GM12891 (cell line): ENCODE data around the gene POLR2J3.
"Not testable (repeated sequence)": the region's sequence is repeated elsewhere in the genome, so short reads cannot be mapped to it uniquely, and the experiment has no call there.

Experiments used
- PAX5 ChIP-seq: IDR thresholded peaks from 2 replicates; pipeline ENCODE4 v1.6.1; 2011; ENCODE audit warnings: low read length, moderate library complexity, mild to moderate bottlenecking; ENCODE audit not compliant: insufficient read depth, severe bottlenecking
- POLR2A ChIP-seq: IDR thresholded peaks from 2 replicates; pipeline ENCODE4 v1.6.1; 2011; ENCODE audit warnings: low read depth, low read length, control low read depth
- POLR2AphosphoS5 ChIP-seq: IDR thresholded peaks from 2 replicates; pipeline ENCODE4 v1.6.1; 2011; ENCODE audit warnings: low read depth, low read length, control low read depth
- SPI1 ChIP-seq: IDR thresholded peaks from 2 replicates; pipeline ENCODE4 v1.6.1; 2011; ENCODE audit warnings: low read depth, low read length, control low read depth
- TAF1 ChIP-seq: IDR thresholded peaks from 2 replicates; pipeline ENCODE4 v1.6.1; 2011; ENCODE audit warnings: low read depth, low read length, control low read depth

GRCh38 chr7:102602317-102602716, 29.9 kb upstream of the POLR2J3 start:
- TF ChIP-seq POLR2AphosphoS5, POLR2A, TAF1, SPI1, PAX5: not testable (repeated sequence)
